ENCODE measurements around the gene MTFR2. TPM values are rescaled to one million over a fixed set of nuclear protein-coding genes. Genes with fewer than 3 reads are reported as not detected.

Gene MTFR2
- total and polyA plus RNA-seq, 4 donors: 0.08 to 3.6 (median 0.21) TPM

DNA sequence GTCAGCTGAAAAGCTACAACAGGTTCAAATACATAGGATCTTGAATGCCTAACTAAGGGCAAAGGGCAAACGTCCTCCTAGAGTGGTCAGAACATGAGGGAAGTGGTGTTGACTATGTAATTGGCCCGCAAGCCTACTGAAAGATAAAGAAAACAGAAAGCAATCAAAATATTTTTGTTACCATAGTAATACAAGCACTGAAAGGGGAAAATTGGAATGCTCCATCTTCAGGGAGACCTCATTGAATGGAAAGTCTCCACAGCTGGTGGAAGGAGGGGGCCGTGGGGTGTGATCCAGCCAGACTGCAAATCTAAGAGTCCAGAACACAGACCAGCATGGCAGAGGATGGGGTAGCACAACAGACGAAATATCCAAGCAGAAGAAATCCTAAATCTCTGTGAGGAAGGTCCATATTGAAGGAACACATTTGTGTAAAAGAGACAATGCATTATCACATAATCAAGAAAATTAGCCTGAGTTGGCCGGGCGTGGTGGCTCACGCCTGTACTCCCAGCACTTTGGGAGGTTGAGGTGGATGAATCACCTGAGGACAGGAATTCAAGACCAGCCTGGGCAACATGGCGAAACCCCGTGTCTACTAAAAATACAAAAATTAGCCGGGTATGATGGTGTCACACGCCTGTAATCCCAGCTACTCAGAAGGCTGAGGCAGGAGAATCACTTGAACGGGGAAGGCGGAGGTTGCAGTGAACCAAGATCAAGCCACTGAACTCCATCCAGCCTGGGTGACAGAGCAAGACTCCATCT is 39.5 kb downstream of the MTFR2 start (continued):
- TF ChIP-seq JUND (IDR thresholded peaks at IDR 0.05) (no peak), GABPA (IDR thresholded peaks at IDR 0.05 in 1 of 2, conservative IDR thresholded peaks at IDR 0.05 in 1 of 2) (no peak), NR2F2 (IDR thresholded peaks at IDR 0.05) (no peak)
- TF ChIP-seq, protein P1, sequence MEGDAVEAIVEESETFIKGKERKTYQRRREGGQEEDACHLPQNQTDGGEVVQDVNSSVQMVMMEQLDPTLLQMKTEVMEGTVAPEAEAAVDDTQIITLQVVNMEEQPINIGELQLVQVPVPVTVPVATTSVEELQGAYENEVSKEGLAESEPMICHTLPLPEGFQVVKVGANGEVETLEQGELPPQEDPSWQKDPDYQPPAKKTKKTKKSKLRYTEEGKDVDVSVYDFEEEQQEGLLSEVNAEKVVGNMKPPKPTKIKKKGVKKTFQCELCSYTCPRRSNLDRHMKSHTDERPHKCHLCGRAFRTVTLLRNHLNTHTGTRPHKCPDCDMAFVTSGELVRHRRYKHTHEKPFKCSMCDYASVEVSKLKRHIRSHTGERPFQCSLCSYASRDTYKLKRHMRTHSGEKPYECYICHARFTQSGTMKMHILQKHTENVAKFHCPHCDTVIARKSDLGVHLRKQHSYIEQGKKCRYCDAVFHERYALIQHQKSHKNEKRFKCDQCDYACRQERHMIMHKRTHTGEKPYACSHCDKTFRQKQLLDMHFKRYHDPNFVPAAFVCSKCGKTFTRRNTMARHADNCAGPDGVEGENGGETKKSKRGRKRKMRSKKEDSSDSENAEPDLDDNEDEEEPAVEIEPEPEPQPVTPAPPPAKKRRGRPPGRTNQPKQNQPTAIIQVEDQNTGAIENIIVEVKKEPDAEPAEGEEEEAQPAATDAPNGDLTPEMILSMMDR (IDR thresholded peaks at IDR 0.05; ENCODE audit: low read depth, low read length, missing input control): no peak
- TF ChIP-seq, protein P2, sequence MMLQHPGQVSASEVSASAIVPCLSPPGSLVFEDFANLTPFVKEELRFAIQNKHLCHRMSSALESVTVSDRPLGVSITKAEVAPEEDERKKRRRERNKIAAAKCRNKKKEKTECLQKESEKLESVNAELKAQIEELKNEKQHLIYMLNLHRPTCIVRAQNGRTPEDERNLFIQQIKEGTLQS (IDR thresholded peaks at IDR 0.05): no peak

DNA sequence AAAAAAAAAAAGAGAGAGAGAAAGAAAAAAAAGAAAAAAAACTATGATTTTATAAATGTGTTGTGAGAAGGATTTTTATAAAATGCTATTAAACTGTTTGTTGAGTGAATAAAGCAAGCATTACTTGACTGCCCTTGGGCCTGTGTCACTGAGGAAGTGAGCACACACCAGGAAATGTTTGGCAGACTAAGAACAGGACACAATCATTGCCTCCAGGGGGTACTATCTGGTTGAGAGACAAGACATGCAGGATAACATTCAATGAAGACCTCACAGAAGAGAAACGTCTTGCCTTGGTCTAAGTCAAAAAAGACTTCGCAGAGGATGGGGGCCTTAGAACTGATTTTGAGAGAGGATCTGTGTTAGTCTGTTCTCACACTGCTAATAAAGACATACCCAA is 40.6 kb downstream of the MTFR2 start:
- no peak for DNase-seq (ENCODE audit: low spot score)
- no peak for TF ChIP-seq FOXA2 (IDR thresholded peaks at IDR 0.05)
- TF ChIP-seq HNF4A (conservative IDR thresholded peaks at IDR 0.05): no peak
- no peak for TF ChIP-seq RAD21 (IDR thresholded peaks at IDR 0.05)
- TF ChIP-seq, protein P2 (IDR thresholded peaks at IDR 0.05): no peak
- TF ChIP-seq EGR1 (IDR thresholded peaks at IDR 0.05; ENCODE audit: low read depth in 2 of 2): no peak
- no peak for TF ChIP-seq NR2F2 (IDR thresholded peaks at IDR 0.05)
- no peak for TF ChIP-seq HNF4G (IDR thresholded peaks at IDR 0.05)
- TF ChIP-seq, protein P1 (IDR thresholded peaks at IDR 0.05; ENCODE audit: low read depth, low read length, missing input control): no peak
- TF ChIP-seq, protein P3, sequence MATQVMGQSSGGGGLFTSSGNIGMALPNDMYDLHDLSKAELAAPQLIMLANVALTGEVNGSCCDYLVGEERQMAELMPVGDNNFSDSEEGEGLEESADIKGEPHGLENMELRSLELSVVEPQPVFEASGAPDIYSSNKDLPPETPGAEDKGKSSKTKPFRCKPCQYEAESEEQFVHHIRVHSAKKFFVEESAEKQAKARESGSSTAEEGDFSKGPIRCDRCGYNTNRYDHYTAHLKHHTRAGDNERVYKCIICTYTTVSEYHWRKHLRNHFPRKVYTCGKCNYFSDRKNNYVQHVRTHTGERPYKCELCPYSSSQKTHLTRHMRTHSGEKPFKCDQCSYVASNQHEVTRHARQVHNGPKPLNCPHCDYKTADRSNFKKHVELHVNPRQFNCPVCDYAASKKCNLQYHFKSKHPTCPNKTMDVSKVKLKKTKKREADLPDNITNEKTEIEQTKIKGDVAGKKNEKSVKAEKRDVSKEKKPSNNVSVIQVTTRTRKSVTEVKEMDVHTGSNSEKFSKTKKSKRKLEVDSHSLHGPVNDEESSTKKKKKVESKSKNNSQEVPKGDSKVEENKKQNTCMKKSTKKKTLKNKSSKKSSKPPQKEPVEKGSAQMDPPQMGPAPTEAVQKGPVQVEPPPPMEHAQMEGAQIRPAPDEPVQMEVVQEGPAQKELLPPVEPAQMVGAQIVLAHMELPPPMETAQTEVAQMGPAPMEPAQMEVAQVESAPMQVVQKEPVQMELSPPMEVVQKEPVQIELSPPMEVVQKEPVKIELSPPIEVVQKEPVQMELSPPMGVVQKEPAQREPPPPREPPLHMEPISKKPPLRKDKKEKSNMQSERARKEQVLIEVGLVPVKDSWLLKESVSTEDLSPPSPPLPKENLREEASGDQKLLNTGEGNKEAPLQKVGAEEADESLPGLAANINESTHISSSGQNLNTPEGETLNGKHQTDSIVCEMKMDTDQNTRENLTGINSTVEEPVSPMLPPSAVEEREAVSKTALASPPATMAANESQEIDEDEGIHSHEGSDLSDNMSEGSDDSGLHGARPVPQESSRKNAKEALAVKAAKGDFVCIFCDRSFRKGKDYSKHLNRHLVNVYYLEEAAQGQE (IDR thresholded peaks at IDR 0.05): no peak
- no peak for TF ChIP-seq YY1 (IDR thresholded peaks at IDR 0.05)
- TF ChIP-seq RXRA (IDR thresholded peaks at IDR 0.05): no peak
- TF ChIP-seq GABPA (IDR thresholded peaks at IDR 0.05 in 1 of 2, conservative IDR thresholded peaks at IDR 0.05 in 1 of 2): no peak
- no peak for TF ChIP-seq SP1 (IDR thresholded peaks at IDR 0.05)
- no peak for TF ChIP-seq FOXA1 (IDR thresholded peaks at IDR 0.05)
- H3K27ac ChIP-seq (ENCODE audit: low read depth in 1 of 2, low read length in 2 of 2): no peak overlapping the region
- H3K4me1 ChIP-seq (ENCODE audit: control insufficient read depth in 4 of 4, insufficient read depth in 4 of 4, low read length in 3 of 4): no peaks in the 10 kb centered on the region
- H3K9me3 ChIP-seq (ENCODE audit: control insufficient read depth in 4 of 4, low read length in 3 of 4): no peaks in the 10 kb centered on the region
- no peaks in the 10 kb centered on the region for H3K27me3 ChIP-seq (ENCODE audit: control insufficient read depth in 4 of 4, insufficient read depth in 4 of 4, low read length in 3 of 4)
- H3K9ac ChIP-seq (ENCODE audit: low read depth in 1 of 2, low read length in 2 of 2): no peak overlapping the region
- no peaks in the 10 kb centered on the region for H3K36me3 ChIP-seq (ENCODE audit: control insufficient read depth in 4 of 4, insufficient read depth in 3 of 4, low read depth in 1 of 4, low read length in 3 of 4)
- no peak overlapping the region for H3K4me3 ChIP-seq (ENCODE audit: low read depth in 1 of 3, low read length in 3 of 3)
- 96% methylated on average over 2 of the region's 2 CpGs for WGBS
